Right ventricle myocardium superior (tissue), 1 donor: ENCODE measurements around the gene ARMC3. TPM values are rescaled to one million over a fixed set of nuclear protein-coding genes. Genes with fewer than 3 reads are reported as not detected.
A peak's percentile ranks its signal among the peaks of the same experiment; 100 is the strongest.

Source experiments
- ATAC-seq: fragments of 200-7000 bp; cut with Tn5 transposase; one replicate; pipeline ENCODE4 v1.9.1; 2020; ENCODE audit warnings: mild to moderate bottlenecking; ENCODE audit not compliant: poor library complexity
- DNase-seq: peaks from one replicate; pipeline ENCODE4 v3.0.0-alpha.2; 2020
- intact Hi-C: fragments of 100-400 bp; cut with DNase I; formaldehyde crosslinking; loops from one replicate; pipeline ENCODE4 v1.11.2; 2022
- total RNA-seq: library from RNA; stranded (reverse); fragmentation: NEBNext Ultra II Directional; extraction: Animal tissue kit (Norgen Biotek cat#: 25700); gene quantifications from one replicate; pipeline ENCODE4 v1.2.1, GENCODE V29; 2021
- donor health status: DM: no; HTN: yes; CAD: no; lungs with severe emphysema.

Gene ARMC3
- total RNA-seq, 1 donor from 2014 or later, result not detected

GRCh38 chr10:23024002-23024401 is 96.1 kb downstream of the ARMC3 start:
- no peak for ATAC-seq
- intact Hi-C loops, result no loop called here
- DNase-seq, result no peak

- ATAC-seq (peak; percentile 94), DNase-seq (peak; percentile 44)
- intact Hi-C loops, result no loop called here
Measured at GRCh38 chr10:23031318-23031717, 103.5 kb downstream of the ARMC3 start.

GRCh38 chr10:23034790-23035189 is 106.9 kb downstream of the ARMC3 start:
- intact Hi-C loops, result no loop called here
- ATAC-seq, result no peak

GRCh38 chr10:23035569-23035968 is 107.7 kb downstream of the ARMC3 start:
- DNase-seq, result no peak
- no peak for ATAC-seq
- intact Hi-C loops, result no loop called here

More at GRCh38 chr10:23034790-23035189, 106.9 kb downstream of the ARMC3 start:
- no peak for DNase-seq

- DNase-seq, result no peak
- intact Hi-C loops, result no loop called here
- no peak for ATAC-seq
Measured at GRCh38 chr10:23037152-23037551, 109.3 kb downstream of the ARMC3 start.

- ATAC-seq (no peak), DNase-seq (no peak)
- intact Hi-C loops, result no loop called here
Measured at GRCh38 chr10:23037561-23037960, 109.7 kb downstream of the ARMC3 start.

- intact Hi-C loops, result no loop called here
- DNase-seq (no peak), ATAC-seq (no peak)
Measured at GRCh38 chr10:23038172-23038571, 110.3 kb downstream of the ARMC3 start.

GRCh38 chr10:23040002-23040401 is 112.1 kb downstream of the ARMC3 start:
- ATAC-seq, result no peak

GRCh38 chr10:23046027-23046426 is 118.2 kb downstream of the ARMC3 start:
- DNase-seq (no peak), ATAC-seq (no peak)
- intact Hi-C loops, result no loop called here

More at GRCh38 chr10:23040002-23040401, 112.1 kb downstream of the ARMC3 start:
- no peak for DNase-seq
- intact Hi-C loops, result no loop called here

GRCh38 chr10:23047201-23048050 is 119.6 kb downstream of the ARMC3 start:
- DNase-seq (no peak), ATAC-seq (peak; percentile 82)
- intact Hi-C loops, result no loop called here

GRCh38 chr10:23048191-23048590 is 120.3 kb downstream of the ARMC3 start:
- DNase-seq (no peak), ATAC-seq (no peak)
- intact Hi-C loops, result no loop called here

GRCh38 chr10:23051278-23051677 is 123.4 kb downstream of the ARMC3 start:
- intact Hi-C loops, result no loop called here
- DNase-seq (no peak), ATAC-seq (no peak)

- ATAC-seq, result peak; percentile 51
- intact Hi-C loops, result no loop called here
- no peak for DNase-seq
Measured at GRCh38 chr10:23051855-23052331, 124.0 kb downstream of the ARMC3 start.

GRCh38 chr10:23053036-23053435 is 125.2 kb downstream of the ARMC3 start:
- no peak for ATAC-seq

GRCh38 chr10:23055424-23056185 is 127.8 kb downstream of the ARMC3 start:
- intact Hi-C loops, result no loop called here
- DNase-seq, result no peak
- no peak for ATAC-seq

More at GRCh38 chr10:23053036-23053435, 125.2 kb downstream of the ARMC3 start:
- intact Hi-C loops, result no loop called here
- no peak for DNase-seq

GRCh38 chr10:23056186-23056579 is 128.3 kb downstream of the ARMC3 start:
- DNase-seq (no peak), ATAC-seq (no peak)
- intact Hi-C loops, result no loop called here

GRCh38 chr10:23058366-23058765 is 130.5 kb downstream of the ARMC3 start:
- no peak for DNase-seq
- no peak for ATAC-seq
- intact Hi-C loops, result no loop called here

GRCh38 chr10:23060918-23061317 is 133.1 kb downstream of the ARMC3 start:
- no peak for ATAC-seq
- no peak for DNase-seq
- intact Hi-C loops, result no loop called here

- ATAC-seq (no peak), DNase-seq (no peak)
- intact Hi-C loops, result no loop called here
Measured at GRCh38 chr10:23063045-23063972, 135.5 kb downstream of the ARMC3 start.
